Endodermal cell (in vitro differentiated cells): ENCODE data around the gene DDI2. TPM values are rescaled to one million over a fixed set of nuclear protein-coding genes. Genes with fewer than 3 reads are reported as not detected.

ENCODE experiments used
- DNase-seq: peaks from one replicate; pipeline ENCODE4 v3.0.0-alpha.2; 2017
- H3K27ac ChIP-seq: 2 replicates; pipeline ENCODE4 v1.5.1; 2013; ENCODE audit warnings: mild to moderate bottlenecking, low read depth, low read length, moderate library complexity
- H3K27me3 ChIP-seq: 2 replicates; pipeline ENCODE4 v1.6.1; 2013; ENCODE audit warnings: mild to moderate bottlenecking, low read length, moderate library complexity; ENCODE audit not compliant: insufficient read depth, control insufficient read depth, poor library complexity, severe bottlenecking
- H3K36me3 ChIP-seq: 2 replicates; pipeline ENCODE4 v1.7.0; 2013; ENCODE audit warnings: mild to moderate bottlenecking, low read length, moderate library complexity; ENCODE audit not compliant: control insufficient read depth, insufficient read depth
- H3K4me1 ChIP-seq: one replicate; pipeline ENCODE4 v1.7.0; 2013; ENCODE audit warnings: low read length; ENCODE audit not compliant: control insufficient read depth, insufficient read depth
- H3K4me3 ChIP-seq: 2 replicates; pipeline ENCODE4 v1.5.1; 2013; ENCODE audit warnings: mild to moderate bottlenecking, low read length, moderate library complexity
- H3K9ac ChIP-seq: 2 replicates; pipeline ENCODE4 v1.6.1; 2013; ENCODE audit warnings: mild to moderate bottlenecking, low read length, moderate library complexity; ENCODE audit not compliant: poor library complexity, severe bottlenecking; ENCODE audit errors: extremely low read depth
- H3K9me3 ChIP-seq: 2 replicates; pipeline ENCODE4 v1.6.1; 2013; ENCODE audit warnings: mild to moderate bottlenecking, low read length, moderate library complexity; ENCODE audit not compliant: control insufficient read depth
- H3K27ac Mint-ChIP-seq: 2 replicates; pipeline ENCODE4 v1.8.0; 2020; ENCODE audit warnings: mixed read lengths
- H3K27me3 Mint-ChIP-seq: 2 replicates; pipeline ENCODE4 v1.8.0; 2021; ENCODE audit warnings: mild to moderate bottlenecking, mixed read lengths; ENCODE audit not compliant: insufficient read depth
- H3K36me3 Mint-ChIP-seq: 2 replicates; pipeline ENCODE4 v1.8.0; 2020; ENCODE audit warnings: low read depth, mixed read lengths
- H3K4me1 Mint-ChIP-seq: 2 replicates; pipeline ENCODE4 v1.8.0; 2020; ENCODE audit warnings: mixed read lengths
- H3K4me3 Mint-ChIP-seq: 2 replicates; pipeline ENCODE4 v1.8.0; 2020; ENCODE audit warnings: mild to moderate bottlenecking, moderate library complexity, mixed read lengths
- H3K9me3 Mint-ChIP-seq: 2 replicates; pipeline ENCODE4 v1.8.0; 2020; ENCODE audit warnings: mild to moderate bottlenecking, mixed read lengths
- WGBS, 2 experiments: methylation state at CpG; one replicate each; pipeline versions ENCODE4 v1.1.5 to v1.1.7; 2013; ENCODE audit warnings: missing lambda C conversion rate in 2 of 2, mixed read lengths in 1 of 2; ENCODE audit not compliant: insufficient coverage in 1 of 2, insufficient read length in 1 of 2; 5-methylcytosine and 5-hydroxymethylcytosine counted together
- total RNA-seq, 2 donors: library from RNA; stranded (reverse); fragmentation: NEBNext Ultra II Directional in 1 of 2; extraction: Animal tissue kit (Norgen Biotek cat#: 25700) in 1 of 2; gene quantifications; 2 replicates in 1 of 2; 3 replicates in 1 of 2; pipeline ENCODE4 v1.2.1, GENCODE V29; 2021
- TF ChIP-seq, protein P1 (sequence below): fragments of 200-600 bp; sonication (generic); conservative IDR thresholded peaks from 2 replicates; pipeline ENCODE4 v1.5.0; 2021; ENCODE audit warnings: antibody characterized with exemption, mild to moderate bottlenecking

DDI2 gene
- total RNA-seq, 2 donors from 2014 or later = 36.0 to 37.6 TPM

DNA sequence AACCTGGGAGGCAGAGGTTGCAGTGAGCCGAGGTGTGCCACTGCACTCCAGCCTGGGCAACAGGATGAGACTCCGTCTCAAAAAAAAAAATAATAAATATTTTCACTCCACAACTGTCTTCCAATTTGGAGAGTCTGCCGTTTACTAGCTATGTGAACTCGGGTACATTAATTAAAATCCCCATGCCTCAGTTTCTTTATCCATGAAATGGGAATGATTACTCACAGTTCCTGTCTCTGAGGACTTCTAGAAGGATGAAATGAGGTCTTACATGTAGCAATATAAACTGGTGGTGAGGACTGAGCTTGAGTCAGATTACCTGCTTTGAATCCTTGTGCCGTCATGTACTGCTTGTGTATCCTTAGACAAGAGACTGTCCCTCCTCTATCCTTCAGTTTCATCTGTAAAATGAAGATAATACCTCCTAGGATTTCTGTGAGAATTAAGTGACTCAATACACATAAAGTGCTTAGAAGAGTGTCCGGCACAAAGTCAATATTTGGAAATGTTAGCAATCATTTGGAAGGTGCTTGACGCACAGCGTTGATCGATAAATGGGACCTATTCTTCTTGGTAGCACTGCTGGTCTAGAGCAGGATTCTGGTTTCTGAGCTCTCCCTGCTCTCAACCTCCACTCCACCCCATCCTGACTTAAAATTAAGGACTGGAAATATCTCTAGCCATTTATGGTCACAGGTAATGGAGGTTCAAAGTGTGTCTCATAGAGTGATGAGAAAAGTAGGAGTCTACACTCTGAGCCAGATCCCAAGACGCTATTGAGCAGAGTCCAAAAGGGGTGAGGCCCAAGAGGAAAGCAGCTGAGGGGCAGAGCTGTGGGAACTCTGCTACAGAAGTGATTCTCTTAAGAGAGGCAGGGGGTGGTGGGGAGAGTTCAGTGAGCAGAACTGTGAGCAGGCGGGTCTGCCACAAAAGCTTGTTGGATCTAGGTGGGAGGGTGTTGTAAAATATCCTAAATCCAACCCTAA, 11.6 kb upstream of the DDI2 start:
- Histone ChIP-seq H3K4me1 (no peaks in the 10 kb centered on the region), H3K27me3 (peaks cover 7% of the 10 kb centered on the region), H3K27ac (no peak overlapping the region), H3K4me3 (no peak overlapping the region), H3K9me3 (no peaks in the 10 kb centered on the region), H3K9ac (no peak overlapping the region), H3K36me3 (no peaks in the 10 kb centered on the region)
- no peak overlapping the region for H3K4me3 Mint-ChIP-seq
- H3K27me3 Mint-ChIP-seq = peaks cover 39% of the 10 kb centered on the region
- H3K9me3 Mint-ChIP-seq = peaks cover 10% of the 10 kb centered on the region
- no peak overlapping the region for H3K27ac Mint-ChIP-seq
- H3K4me1 Mint-ChIP-seq = peaks cover 2% of the 10 kb centered on the region
- DNase-seq = no peak
- WGBS, 2 experiments = 91 to 93% methylated on average over 7 to 10 of the region's 11 CpGs
- H3K36me3 Mint-ChIP-seq = no peaks in the 10 kb centered on the region
- TF ChIP-seq, protein P1, sequence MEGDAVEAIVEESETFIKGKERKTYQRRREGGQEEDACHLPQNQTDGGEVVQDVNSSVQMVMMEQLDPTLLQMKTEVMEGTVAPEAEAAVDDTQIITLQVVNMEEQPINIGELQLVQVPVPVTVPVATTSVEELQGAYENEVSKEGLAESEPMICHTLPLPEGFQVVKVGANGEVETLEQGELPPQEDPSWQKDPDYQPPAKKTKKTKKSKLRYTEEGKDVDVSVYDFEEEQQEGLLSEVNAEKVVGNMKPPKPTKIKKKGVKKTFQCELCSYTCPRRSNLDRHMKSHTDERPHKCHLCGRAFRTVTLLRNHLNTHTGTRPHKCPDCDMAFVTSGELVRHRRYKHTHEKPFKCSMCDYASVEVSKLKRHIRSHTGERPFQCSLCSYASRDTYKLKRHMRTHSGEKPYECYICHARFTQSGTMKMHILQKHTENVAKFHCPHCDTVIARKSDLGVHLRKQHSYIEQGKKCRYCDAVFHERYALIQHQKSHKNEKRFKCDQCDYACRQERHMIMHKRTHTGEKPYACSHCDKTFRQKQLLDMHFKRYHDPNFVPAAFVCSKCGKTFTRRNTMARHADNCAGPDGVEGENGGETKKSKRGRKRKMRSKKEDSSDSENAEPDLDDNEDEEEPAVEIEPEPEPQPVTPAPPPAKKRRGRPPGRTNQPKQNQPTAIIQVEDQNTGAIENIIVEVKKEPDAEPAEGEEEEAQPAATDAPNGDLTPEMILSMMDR = no peak

DNA sequence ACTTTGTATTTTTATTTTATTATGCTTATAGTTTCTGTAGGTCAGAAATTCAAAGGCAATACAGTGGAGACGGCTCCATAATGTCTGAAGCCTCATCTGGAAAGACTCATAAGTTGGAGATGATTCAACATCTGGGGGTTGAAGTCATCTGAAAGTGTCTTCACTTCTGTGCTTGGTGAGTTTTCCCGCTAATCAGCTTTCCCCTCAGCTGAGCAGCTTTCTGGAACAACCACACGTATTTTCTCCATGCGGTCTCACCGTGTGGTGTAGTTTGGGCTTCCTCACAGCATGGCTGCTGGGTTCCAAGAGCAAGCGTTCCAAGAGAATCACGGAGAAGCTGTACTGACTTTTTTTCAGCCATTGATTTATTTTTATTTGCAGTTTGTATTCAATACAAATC, 7.6 kb upstream of the DDI2 start:
- no peaks in the 10 kb centered on the region for H3K36me3 Mint-ChIP-seq
- Histone ChIP-seq H3K27me3 (peaks cover 7% of the 10 kb centered on the region), H3K36me3 (no peaks in the 10 kb centered on the region), H3K4me3 (no peak overlapping the region), H3K27ac (no peak overlapping the region), H3K4me1 (no peaks in the 10 kb centered on the region), H3K9me3 (no peaks in the 10 kb centered on the region), H3K9ac (no peak overlapping the region)
- TF ChIP-seq, protein P1 = no peak
- 82 to 96% methylated on average over 5 to 7 of the region's 7 CpGs for WGBS, 2 experiments
- H3K27me3 Mint-ChIP-seq = peaks cover 38% of the 10 kb centered on the region
- no peaks in the 10 kb centered on the region for H3K9me3 Mint-ChIP-seq
- H3K4me3 Mint-ChIP-seq = no peak overlapping the region
- DNase-seq = no peak
- no peak overlapping the region for H3K27ac Mint-ChIP-seq
- H3K4me1 Mint-ChIP-seq = no peaks in the 10 kb centered on the region

DNA sequence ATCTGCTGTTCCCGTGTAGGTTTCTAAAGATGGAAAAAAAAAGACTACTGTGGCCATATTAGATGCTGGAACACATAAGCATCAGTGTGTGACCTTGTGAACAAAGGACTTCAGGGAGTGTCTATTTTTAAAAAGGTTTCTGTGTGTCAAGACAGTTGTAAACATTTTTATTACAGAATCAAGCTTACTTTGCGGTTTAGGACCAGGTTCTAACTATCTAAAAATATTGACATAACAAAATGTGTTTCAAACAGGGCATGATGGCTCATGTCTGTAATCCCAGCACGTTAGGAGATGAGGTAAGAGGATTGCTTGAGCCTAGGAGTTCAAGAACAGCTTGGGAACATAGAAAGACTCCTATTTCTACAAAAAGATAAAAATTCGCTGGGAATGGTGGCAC, 7.1 kb upstream of the DDI2 start:
- H3K36me3 Mint-ChIP-seq = no peaks in the 10 kb centered on the region
- H3K36me3 ChIP-seq = no peaks in the 10 kb centered on the region
- H3K4me3 ChIP-seq = no peak overlapping the region
- no peaks in the 10 kb centered on the region for H3K9me3 Mint-ChIP-seq
- H3K27me3 Mint-ChIP-seq = peaks cover 36% of the 10 kb centered on the region
- no peak overlapping the region for H3K27ac Mint-ChIP-seq
- H3K4me1 ChIP-seq = no peaks in the 10 kb centered on the region
- H3K9ac ChIP-seq = no peak overlapping the region
- no peak overlapping the region for H3K4me3 Mint-ChIP-seq
- no peak overlapping the region for H3K27ac ChIP-seq
- peaks cover 7% of the 10 kb centered on the region for H3K27me3 ChIP-seq
- peaks cover under 1% of the 10 kb centered on the region for H3K4me1 Mint-ChIP-seq
- DNase-seq = no peak
- no peaks in the 10 kb centered on the region for H3K9me3 ChIP-seq
- TF ChIP-seq, protein P1 = no peak
- 89 to 97% methylated on average over 3 to 4 of the region's 4 CpGs for WGBS, 2 experiments
